Neural cell (in vitro differentiated cells): ENCODE measurements around the gene LARP1.

Experiments used
- CTCF ChIP-seq: fragments of 450-650 bp; IDR thresholded peaks from 2 replicates; pipeline ENCODE4 v1.5.1; 2014; ENCODE audit warnings: antibody characterized with exemption, mild to moderate bottlenecking, moderate library complexity; ENCODE audit not compliant: poor library complexity, severe bottlenecking
- EP300 ChIP-seq: fragments of 450-650 bp; conservative IDR thresholded peaks from 2 replicates; pipeline ENCODE4 v1.6.1; 2014; ENCODE audit warnings: antibody characterized with exemption, mild to moderate bottlenecking, moderate library complexity; ENCODE audit not compliant: poor library complexity, severe bottlenecking
- EZH2 ChIP-seq: fragments of 200-600, 300-800 bp; shearing (Covaris generic), sonication (generic); IDR thresholded peaks from 2 replicates; pipeline ENCODE4 v1.6.1; 2014; ENCODE audit warnings: antibody characterized with exemption, low read length, borderline replicate concordance, mild to moderate bottlenecking; ENCODE audit not compliant: insufficient read depth, poor library complexity, severe bottlenecking
- MXI1 ChIP-seq: fragments of 450-650 bp; conservative IDR thresholded peaks from 2 replicates; pipeline ENCODE4 v1.6.1; 2014; ENCODE audit warnings: antibody characterized with exemption, mild to moderate bottlenecking; ENCODE audit not compliant: poor library complexity, severe bottlenecking
- POLR2AphosphoS5 ChIP-seq: IDR thresholded peaks from 2 replicates; pipeline ENCODE4 v1.6.1; 2012
- RAD21 ChIP-seq: fragments of 450-650 bp; conservative IDR thresholded peaks from 2 replicates; pipeline ENCODE4 v1.6.1; 2014; ENCODE audit warnings: antibody characterized with exemption, mild to moderate bottlenecking, moderate library complexity
- SMC3 ChIP-seq: fragments of 450-650 bp; conservative IDR thresholded peaks from 2 replicates; pipeline ENCODE4 v1.6.1; 2014; ENCODE audit warnings: antibody characterized with exemption, mild to moderate bottlenecking, moderate library complexity; ENCODE audit not compliant: poor library complexity
- TAF1 ChIP-seq: IDR thresholded peaks from 2 replicates; pipeline ENCODE4 v1.6.1; 2012; ENCODE audit warnings: low read depth

- TF ChIP-seq EZH2, result no peak
- TF ChIP-seq POLR2AphosphoS5, result no peak
- TF ChIP-seq TAF1, result no peak
- no peak for TF ChIP-seq CTCF
- no peak for TF ChIP-seq SMC3
- TF ChIP-seq EP300, result no peak
- TF ChIP-seq RAD21, result no peak
- TF ChIP-seq MXI1, result no peak
Observed at GRCh38 chr5:154800582-154800981, 45.4 kb downstream of the LARP1 start.
